HepG2 (cell line): ENCODE data around the gene TRIM54. TPM values are rescaled to one million over a fixed set of nuclear protein-coding genes. Genes with fewer than 3 reads are reported as not detected.
A peak's percentile ranks its signal among the peaks of the same experiment; 100 is the strongest.

Source experiments
- ATRX ChIP-seq: sonication (generic); formaldehyde crosslinking; IDR thresholded peaks from 2 replicates; pipeline ENCODE4 v1.4.0; 2020; ENCODE audit warnings: missing genetic modification reagents, borderline replicate concordance
- GABPB1 ChIP-seq: IDR thresholded peaks from 2 replicates; pipeline ENCODE4 v1.6.1; 2016; ENCODE audit warnings: mild to moderate bottlenecking, missing genetic modification reagents, moderate library complexity, missing compliant biosample characterization
- MEF2D ChIP-seq: sonication (generic); formaldehyde crosslinking; IDR thresholded peaks from 2 replicates; pipeline ENCODE4 v1.5.1; 2020; ENCODE audit warnings: mild to moderate bottlenecking, missing genetic modification reagents
- MZF1 ChIP-seq: sonication (generic); formaldehyde crosslinking; IDR thresholded peaks from 2 replicates; pipeline ENCODE4 v1.8.1; 2023; ENCODE audit warnings: mild to moderate bottlenecking, missing genetic modification reagents, borderline replicate concordance
- NR2F2 ChIP-seq: IDR thresholded peaks from 2 replicates; pipeline ENCODE4 v1.6.1; 2012; ENCODE audit warnings: low read depth, inconsistent platforms, borderline replicate concordance
- PHF20 ChIP-seq: sonication (generic); formaldehyde crosslinking; IDR thresholded peaks from 2 replicates; pipeline ENCODE4 v1.5.0; 2020; ENCODE audit warnings: mild to moderate bottlenecking, missing genetic modification reagents
- RNF2 ChIP-seq: fragments of 450-650 bp; conservative IDR thresholded peaks from 2 replicates; pipeline ENCODE4 v1.6.1; 2016; ENCODE audit warnings: low read depth
- SAFB2 ChIP-seq: sonication (generic); formaldehyde crosslinking; IDR thresholded peaks from 2 replicates; pipeline ENCODE4 v1.5.1; 2020; ENCODE audit warnings: missing genetic modification reagents, low read depth, mild to moderate bottlenecking, borderline replicate concordance
- SIN3B ChIP-seq: fragments of 150-350 bp; IDR thresholded peaks from 2 replicates; pipeline ENCODE4 v1.6.1; 2014; ENCODE audit warnings: low read length
- SUZ12 ChIP-seq: fragments of 150-350 bp; IDR thresholded peaks from 2 replicates; pipeline ENCODE4 v1.6.1; 2014; ENCODE audit warnings: low read depth, low read length
- TEAD3 ChIP-seq: optimal IDR thresholded peaks from 2 replicates; pipeline ENCODE3; 2016; ENCODE audit warnings: borderline replicate concordance
- ZNF7 ChIP-seq: IDR thresholded peaks from 2 replicates; pipeline ENCODE4 v1.6.1; 2016; ENCODE audit warnings: missing biosample characterization, missing genetic modification reagents
- ZNF724P ChIP-seq: sonication (generic); formaldehyde crosslinking; IDR thresholded peaks from 2 replicates; pipeline ENCODE4 v1.8.0; 2022; ENCODE audit warnings: missing genetic modification reagents, borderline replicate concordance
- ZNF737 ChIP-seq: sonication (generic); formaldehyde crosslinking; IDR thresholded peaks from 2 replicates; pipeline ENCODE4 v1.5.0; 2020; ENCODE audit warnings: missing genetic modification reagents, mild to moderate bottlenecking, borderline replicate concordance
- ZNF780A ChIP-seq: sonication (generic); formaldehyde crosslinking; IDR thresholded peaks from 2 replicates; pipeline ENCODE4 v1.8.0; 2022; ENCODE audit warnings: mild to moderate bottlenecking, missing genetic modification reagents, moderate library complexity
- polyA plus RNA-seq, 8 experiments: library from polyadenylated mRNA; depleted of rRNA in 3 of 8; stranded (reverse) in 7 of 8; unstranded in 1 of 8; fragments of >200 nt; fragmentation: Illumina TruSeq in 4 of 8; extraction: Trizol in 4 of 8; gene quantifications; 2 replicates each; pipeline versions ENCODE4 v1.2.1 to v1.2.3, GENCODE V29; 2011 to 2016; ENCODE audit warnings: low read depth in 4 of 8, missing spikeins in 1 of 8, mixed read lengths in 1 of 8; ENCODE audit not compliant: insufficient read depth in 1 of 8
- total RNA-seq, 5 experiments: library from RNA; depleted of rRNA; stranded (reverse); fragments of >200 nt; fragmentation: Illumina TruSeq; extraction: Trizol; gene quantifications; 2 replicates each; pipeline ENCODE4 v1.2.3, GENCODE V29; 2016; ENCODE audit warnings: low read depth in 1 of 5
- TF ChIP-seq, protein P1 (sequence below): sonication (generic); formaldehyde crosslinking; IDR thresholded peaks from 2 replicates; pipeline ENCODE4 v1.5.1; 2020; ENCODE audit warnings: mild to moderate bottlenecking, missing genetic modification reagents
- TF ChIP-seq, protein P2 (sequence below): sonication (generic); formaldehyde crosslinking; IDR thresholded peaks from 2 replicates; pipeline ENCODE4 v1.4.0; 2020; ENCODE audit warnings: missing genetic modification reagents
- TF ChIP-seq, protein P3 (sequence below): sonication (generic); formaldehyde crosslinking; IDR thresholded peaks from 2 replicates; pipeline ENCODE4 v1.9.0; 2021; ENCODE audit warnings: missing genetic modification reagents, mild to moderate bottlenecking, borderline replicate concordance
- TF ChIP-seq, protein P4 (sequence below): sonication (generic); formaldehyde crosslinking; IDR thresholded peaks from 2 replicates; pipeline ENCODE4 v1.5.0; 2020; ENCODE audit warnings: mild to moderate bottlenecking, low read depth, missing genetic modification reagents, borderline replicate concordance
- TF ChIP-seq, protein P5 (sequence below): sonication (generic); formaldehyde crosslinking; IDR thresholded peaks from 2 replicates; pipeline ENCODE4 v1.5.0; 2020; ENCODE audit warnings: missing genetic modification reagents

Gene TRIM54
- total and polyA plus RNA-seq, 2 of the 13 experiments (the other 11 are each of a cell fraction or from before 2014, with no cell fraction given): 0.07 to 0.13 TPM

DNA sequence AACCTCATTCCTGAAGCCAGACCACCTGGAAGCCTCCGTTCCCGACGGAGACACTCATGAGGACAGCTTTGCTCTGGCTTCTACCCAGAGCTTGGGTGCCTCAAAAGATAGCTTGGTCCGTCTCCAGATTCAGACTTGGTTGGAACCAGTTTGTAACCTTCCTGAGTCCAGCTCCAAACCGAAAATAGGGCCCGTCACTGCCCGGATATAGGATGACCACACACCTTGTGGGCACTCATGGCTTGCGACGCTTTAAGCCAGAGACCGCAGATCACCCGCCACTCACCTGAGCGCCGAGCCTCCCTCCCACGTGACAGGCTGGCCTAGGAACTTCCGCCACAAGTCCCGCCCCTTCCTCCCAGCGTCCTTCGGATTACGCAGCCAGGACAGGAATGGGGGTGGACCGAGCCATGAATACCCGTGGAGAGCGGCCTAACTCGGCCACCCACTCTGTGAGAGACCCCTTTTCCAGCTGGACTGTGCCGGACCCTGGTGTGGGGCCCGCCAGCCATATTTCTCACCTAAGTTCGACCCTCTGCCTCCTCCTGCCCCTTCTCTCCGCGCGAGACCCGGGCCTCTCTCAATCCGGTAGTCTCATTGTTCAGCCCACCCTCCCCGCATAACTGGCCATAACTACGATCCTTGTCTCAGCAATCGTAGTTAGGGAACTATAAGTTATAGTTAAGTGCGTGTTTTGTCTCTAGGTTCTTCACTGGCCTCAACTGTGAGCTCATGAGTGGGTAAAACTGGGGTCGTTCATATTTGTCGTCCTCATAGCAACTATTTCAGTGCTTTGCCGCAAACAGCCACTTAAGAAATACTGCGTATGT is 40.8 kb downstream of the TRIM54 start, which contains the start of gene MPV17 (continued):
- TF ChIP-seq, protein P1, sequence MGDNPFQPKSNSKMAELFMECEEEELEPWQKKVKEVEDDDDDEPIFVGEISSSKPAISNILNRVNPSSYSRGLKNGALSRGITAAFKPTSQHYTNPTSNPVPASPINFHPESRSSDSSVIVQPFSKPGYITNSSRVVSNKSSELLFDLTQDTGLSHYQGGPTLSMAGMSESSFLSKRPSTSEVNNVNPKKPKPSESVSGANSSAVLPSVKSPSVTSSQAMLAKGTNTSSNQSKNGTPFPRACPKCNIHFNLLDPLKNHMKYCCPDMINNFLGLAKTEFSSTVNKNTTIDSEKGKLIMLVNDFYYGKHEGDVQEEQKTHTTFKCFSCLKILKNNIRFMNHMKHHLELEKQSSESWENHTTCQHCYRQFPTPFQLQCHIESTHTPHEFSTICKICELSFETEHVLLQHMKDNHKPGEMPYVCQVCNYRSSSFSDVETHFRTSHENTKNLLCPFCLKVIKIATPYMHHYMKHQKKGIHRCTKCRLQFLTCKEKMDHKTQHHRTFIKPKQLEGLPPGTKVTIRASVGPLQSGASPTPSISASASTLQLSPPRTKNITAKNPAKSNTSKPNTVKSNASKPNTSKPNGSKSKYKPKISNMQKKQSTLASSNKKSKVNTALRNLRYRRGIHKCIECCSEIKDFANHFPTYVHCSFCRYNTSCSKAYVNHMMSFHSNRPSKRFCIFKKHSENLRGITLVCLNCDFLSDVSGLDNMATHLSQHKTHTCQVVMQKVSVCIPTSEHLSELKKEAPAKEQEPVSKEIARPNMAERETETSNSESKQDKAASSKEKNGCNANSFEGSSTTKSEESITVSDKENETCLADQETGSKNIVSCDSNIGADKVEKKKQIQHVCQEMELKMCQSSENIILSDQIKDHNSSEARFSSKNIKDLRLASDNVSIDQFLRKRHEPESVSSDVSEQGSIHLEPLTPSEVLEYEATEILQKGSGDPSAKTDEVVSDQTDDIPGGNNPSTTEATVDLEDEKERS (CRISPR knock-in tag): 0 out of 2 replicates have a peak, but pooled peaks have one; percentile 36
- peak; percentile 29; the same call in 1 of the 2 replicates for TF ChIP-seq SAFB2 (CRISPR knock-in tag)
- TF ChIP-seq, protein P2, sequence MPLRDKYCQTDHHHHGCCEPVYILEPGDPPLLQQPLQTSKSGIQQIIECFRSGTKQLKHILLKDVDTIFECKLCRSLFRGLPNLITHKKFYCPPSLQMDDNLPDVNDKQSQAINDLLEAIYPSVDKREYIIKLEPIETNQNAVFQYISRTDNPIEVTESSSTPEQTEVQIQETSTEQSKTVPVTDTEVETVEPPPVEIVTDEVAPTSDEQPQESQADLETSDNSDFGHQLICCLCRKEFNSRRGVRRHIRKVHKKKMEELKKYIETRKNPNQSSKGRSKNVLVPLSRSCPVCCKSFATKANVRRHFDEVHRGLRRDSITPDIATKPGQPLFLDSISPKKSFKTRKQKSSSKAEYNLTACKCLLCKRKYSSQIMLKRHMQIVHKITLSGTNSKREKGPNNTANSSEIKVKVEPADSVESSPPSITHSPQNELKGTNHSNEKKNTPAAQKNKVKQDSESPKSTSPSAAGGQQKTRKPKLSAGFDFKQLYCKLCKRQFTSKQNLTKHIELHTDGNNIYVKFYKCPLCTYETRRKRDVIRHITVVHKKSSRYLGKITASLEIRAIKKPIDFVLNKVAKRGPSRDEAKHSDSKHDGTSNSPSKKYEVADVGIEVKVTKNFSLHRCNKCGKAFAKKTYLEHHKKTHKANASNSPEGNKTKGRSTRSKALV: peak; percentile 76; the same call in 1 of the 2 replicates
- 0 out of 2 replicates have a peak, but pooled peaks have one; percentile 35 for TF ChIP-seq ZNF780A (CRISPR knock-in tag)
- peak; percentile 91 for TF ChIP-seq PHF20 (CRISPR knock-in tag)
- TF ChIP-seq RNF2: peak; percentile 64
- no peak for TF ChIP-seq ZNF724P (CRISPR knock-in tag)
- TF ChIP-seq SIN3B: peak; percentile 74
- TF ChIP-seq NR2F2: peak; percentile 57; the same call in 1 of the 2 replicates
- TF ChIP-seq ATRX: no peak
- TF ChIP-seq, protein P3, sequence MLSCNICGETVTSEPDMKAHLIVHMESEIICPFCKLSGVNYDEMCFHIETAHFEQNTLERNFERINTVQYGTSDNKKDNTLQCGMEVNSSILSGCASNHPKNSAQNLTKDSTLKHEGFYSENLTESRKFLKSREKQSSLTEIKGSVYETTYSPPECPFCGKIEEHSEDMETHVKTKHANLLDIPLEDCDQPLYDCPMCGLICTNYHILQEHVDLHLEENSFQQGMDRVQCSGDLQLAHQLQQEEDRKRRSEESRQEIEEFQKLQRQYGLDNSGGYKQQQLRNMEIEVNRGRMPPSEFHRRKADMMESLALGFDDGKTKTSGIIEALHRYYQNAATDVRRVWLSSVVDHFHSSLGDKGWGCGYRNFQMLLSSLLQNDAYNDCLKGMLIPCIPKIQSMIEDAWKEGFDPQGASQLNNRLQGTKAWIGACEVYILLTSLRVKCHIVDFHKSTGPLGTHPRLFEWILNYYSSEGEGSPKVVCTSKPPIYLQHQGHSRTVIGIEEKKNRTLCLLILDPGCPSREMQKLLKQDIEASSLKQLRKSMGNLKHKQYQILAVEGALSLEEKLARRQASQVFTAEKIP (CRISPR knock-in tag): no peak
- TF ChIP-seq, protein P4, sequence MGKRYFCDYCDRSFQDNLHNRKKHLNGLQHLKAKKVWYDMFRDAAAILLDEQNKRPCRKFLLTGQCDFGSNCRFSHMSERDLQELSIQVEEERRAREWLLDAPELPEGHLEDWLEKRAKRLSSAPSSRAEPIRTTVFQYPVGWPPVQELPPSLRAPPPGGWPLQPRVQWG (CRISPR knock-in tag): no peak
- TF ChIP-seq MEF2D (CRISPR knock-in tag): peak; percentile 48; the same call in 1 of the 2 replicates
- TF ChIP-seq, protein P5, sequence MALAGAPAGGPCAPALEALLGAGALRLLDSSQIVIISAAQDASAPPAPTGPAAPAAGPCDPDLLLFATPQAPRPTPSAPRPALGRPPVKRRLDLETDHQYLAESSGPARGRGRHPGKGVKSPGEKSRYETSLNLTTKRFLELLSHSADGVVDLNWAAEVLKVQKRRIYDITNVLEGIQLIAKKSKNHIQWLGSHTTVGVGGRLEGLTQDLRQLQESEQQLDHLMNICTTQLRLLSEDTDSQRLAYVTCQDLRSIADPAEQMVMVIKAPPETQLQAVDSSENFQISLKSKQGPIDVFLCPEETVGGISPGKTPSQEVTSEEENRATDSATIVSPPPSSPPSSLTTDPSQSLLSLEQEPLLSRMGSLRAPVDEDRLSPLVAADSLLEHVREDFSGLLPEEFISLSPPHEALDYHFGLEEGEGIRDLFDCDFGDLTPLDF (CRISPR knock-in tag): peak; percentile 43; the same call in 1 of the 2 replicates
- peak; percentile 98 for TF ChIP-seq GABPB1
- no peak for TF ChIP-seq ZNF737 (CRISPR knock-in tag)
- TF ChIP-seq ZNF7 (CRISPR knock-in tag): no peak; the same call in 1 of the 2 replicates
- no peak for TF ChIP-seq SUZ12
- TF ChIP-seq MZF1 (CRISPR knock-in tag): peak; percentile 46; the same call in 1 of the 2 replicates
- peak; percentile 83 for TF ChIP-seq TEAD3 (CRISPR knock-in tag)
